GM23338 (cell line): ENCODE results near the gene RAPGEF5. TPM values are rescaled to one million over a fixed set of nuclear protein-coding genes. Genes with fewer than 3 reads are reported as not detected.

ENCODE experiments used
- ATAC-seq: fragments of 200-7000 bp; cut with Tn5 transposase; 3 replicates; pipeline ENCODE4 v1.9.1; 2020
- DNase-seq: peaks from one replicate; pipeline ENCODE4 v3.0.0-alpha.2; 2015; ENCODE audit warnings: low spot score
- H2AFZ ChIP-seq: fragments of 200-600 bp; sonication (generic); 2 replicates; pipeline ENCODE4 v1.8.0; 2016; ENCODE audit warnings: antibody characterized with exemption, mild to moderate bottlenecking, moderate library complexity
- H3F3A ChIP-seq: fragments of 200-600 bp; sonication (generic); replicated peaks from 2 replicates; pipeline ENCODE4 v1.8.0; 2017; ENCODE audit warnings: antibody characterized with exemption, mixed run types, low read depth
- H3K27ac ChIP-seq: fragments of 200-600 bp; sonication (generic); 2 replicates; pipeline ENCODE4 v1.6.1; 2016; ENCODE audit warnings: low read depth
- H3K27me3 ChIP-seq: fragments of 200-600 bp; sonication (generic); 2 replicates; pipeline ENCODE4 v1.8.0; 2016; ENCODE audit warnings: mild to moderate bottlenecking, mixed run types, moderate library complexity; ENCODE audit not compliant: insufficient read depth
- H3K36me3 ChIP-seq: fragments of 200-600 bp; sonication (generic); 2 replicates; pipeline ENCODE4 v1.8.0; 2016; ENCODE audit warnings: mild to moderate bottlenecking; ENCODE audit not compliant: insufficient read depth
- H3K4me1 ChIP-seq: fragments of 200-600 bp; sonication (generic); 2 replicates; pipeline ENCODE4 v1.8.0; 2016; ENCODE audit warnings: mild to moderate bottlenecking, moderate library complexity; ENCODE audit not compliant: insufficient read depth
- H3K4me2 ChIP-seq: fragments of 200-600 bp; sonication (generic); 2 replicates; pipeline ENCODE4 v1.7.1; 2017; ENCODE audit warnings: mixed run types
- H3K4me3 ChIP-seq: fragments of 200-600 bp; sonication (generic); 2 replicates; pipeline ENCODE4 v1.6.1; 2016; ENCODE audit warnings: mixed run types
- H3K79me2 ChIP-seq: fragments of 200-600 bp; sonication (generic); replicated peaks from 2 replicates; pipeline ENCODE4 v1.8.0; 2017; ENCODE audit warnings: mild to moderate bottlenecking; ENCODE audit not compliant: insufficient read depth
- H3K9me2 ChIP-seq: fragments of 200-600 bp; sonication (generic); 2 replicates; pipeline ENCODE4 v1.8.0; 2017; ENCODE audit not compliant: insufficient read depth
- H4K20me1 ChIP-seq: fragments of 200-600 bp; sonication (generic); replicated peaks from 2 replicates; pipeline ENCODE4 v1.8.0; 2017; ENCODE audit warnings: mild to moderate bottlenecking; ENCODE audit not compliant: insufficient read depth
- H3K27ac Mint-ChIP-seq: 2 replicates; pipeline ENCODE4 v1.8.0; 2020; ENCODE audit warnings: inconsistent platforms, mild to moderate bottlenecking, moderate library complexity, mixed read lengths
- H3K27me3 Mint-ChIP-seq: 3 replicates; pipeline ENCODE4 v1.8.0; 2022; ENCODE audit warnings: low read depth, mild to moderate bottlenecking, moderate library complexity, mixed read lengths, inconsistent platforms; ENCODE audit not compliant: insufficient read depth, poor library complexity
- H3K36me3 Mint-ChIP-seq: 3 replicates; pipeline ENCODE4 v1.8.0; 2021; ENCODE audit warnings: low read depth, mild to moderate bottlenecking, inconsistent platforms, moderate library complexity, mixed read lengths
- H3K4me1 Mint-ChIP-seq: 3 replicates; pipeline ENCODE4 v1.8.0; 2020; ENCODE audit warnings: mild to moderate bottlenecking, inconsistent platforms, mixed read lengths
- H3K4me3 Mint-ChIP-seq: 3 replicates; pipeline ENCODE4 v1.8.0; 2021; ENCODE audit warnings: moderate library complexity, mild to moderate bottlenecking, inconsistent platforms, mixed read lengths
- H3K9me3 Mint-ChIP-seq: 3 replicates; pipeline ENCODE4 v1.8.0; 2020; ENCODE audit warnings: moderate library complexity, mild to moderate bottlenecking, inconsistent platforms, mixed read lengths
- CREB1 ChIP-seq: fragments of 250-450 bp; sonication (Bioruptor Pico); IDR thresholded peaks from 2 replicates; pipeline ENCODE4 v1.5.0; 2020; ENCODE audit warnings: low read depth, mild to moderate bottlenecking, moderate library complexity
- EZH2 ChIP-seq: fragments of 200-600 bp; sonication (generic); IDR thresholded peaks from one replicate; pipeline ENCODE4 v1.8.0; 2017; ENCODE audit warnings: antibody characterized with exemption, mild to moderate bottlenecking, low read depth; ENCODE audit not compliant: unreplicated experiment
- EZH2phosphoT487 ChIP-seq: fragments of 200-600 bp; sonication (generic); IDR thresholded peaks from one replicate; pipeline ENCODE4 v1.8.1; 2018; ENCODE audit warnings: antibody characterized with exemption; ENCODE audit not compliant: unreplicated experiment
- JUNB ChIP-seq: IDR thresholded peaks from one replicate; pipeline ENCODE4 v1.6.1; 2016; ENCODE audit warnings: antibody characterized with exemption; ENCODE audit not compliant: unreplicated experiment
- NANOG ChIP-seq: IDR thresholded peaks from 2 replicates; pipeline ENCODE4 v1.6.1; 2016; ENCODE audit warnings: antibody characterized with exemption, borderline replicate concordance
- POLR2AphosphoS5 ChIP-seq: IDR thresholded peaks from 2 replicates; pipeline ENCODE4 v1.6.1; 2016; ENCODE audit warnings: antibody characterized with exemption, low read depth
- STAT1 ChIP-seq: IDR thresholded peaks from one replicate; pipeline ENCODE4 v1.6.1; 2016; ENCODE audit warnings: antibody characterized with exemption; ENCODE audit not compliant: unreplicated experiment
- ZNF114 ChIP-seq: fragments of 250-450 bp; sonication (Bioruptor Pico); IDR thresholded peaks from 2 replicates; pipeline ENCODE4 v1.5.0; 2020; ENCODE audit warnings: mild to moderate bottlenecking, moderate library complexity
- ZNF331 ChIP-seq: fragments of 250-450 bp; sonication (Bioruptor Pico); IDR thresholded peaks from 2 replicates; pipeline ENCODE4 v1.5.0; 2020; ENCODE audit warnings: low read depth, mild to moderate bottlenecking, moderate library complexity
- polyA plus RNA-seq: library from polyadenylated mRNA; unstranded; fragments of >200 nt; fragmentation: Nextera tagmentation; extraction: Ambion mirVana; gene quantifications from 2 replicates; pipeline ENCODE4 v1.2.1, GENCODE V29; 2016
- total RNA-seq: library from RNA; depleted of rRNA; stranded (reverse); fragments of >200 nt; shearing (Covaris generic); gene quantifications from 2 replicates; pipeline ENCODE4 v1.2.3, GENCODE V29; 2014
- TF ChIP-seq, protein P1 (sequence below): IDR thresholded peaks from one replicate; pipeline ENCODE4 v1.6.1; 2018; ENCODE audit warnings: antibody characterized with exemption; ENCODE audit not compliant: unreplicated experiment
- TF ChIP-seq, protein P2 (sequence below), 2 experiments: fragments of 200-600 bp in 1 of 2; sonication (generic) in 1 of 2; conservative IDR thresholded peaks; 2 replicates each; pipeline versions ENCODE4 v1.5.1 to v1.6.1; 2016 to 2017; ENCODE audit warnings: antibody characterized with exemption in 2 of 2, low read depth in 2 of 2, mild to moderate bottlenecking in 2 of 2, moderate library complexity in 1 of 2
- TF ChIP-seq, protein P3 (sequence below): IDR thresholded peaks from 2 replicates; pipeline ENCODE4 v1.6.1; 2016; ENCODE audit warnings: antibody characterized with exemption
- TF ChIP-seq, protein P4 (sequence below): fragments of 250-450 bp; sonication (Bioruptor Pico); IDR thresholded peaks from 2 replicates; pipeline ENCODE4 v1.5.0; 2020; ENCODE audit warnings: mild to moderate bottlenecking, moderate library complexity

The RAPGEF5 gene
- total and polyA plus RNA-seq, 2 experiments from 2014 or later: 6.3 to 13.1 TPM

DNA sequence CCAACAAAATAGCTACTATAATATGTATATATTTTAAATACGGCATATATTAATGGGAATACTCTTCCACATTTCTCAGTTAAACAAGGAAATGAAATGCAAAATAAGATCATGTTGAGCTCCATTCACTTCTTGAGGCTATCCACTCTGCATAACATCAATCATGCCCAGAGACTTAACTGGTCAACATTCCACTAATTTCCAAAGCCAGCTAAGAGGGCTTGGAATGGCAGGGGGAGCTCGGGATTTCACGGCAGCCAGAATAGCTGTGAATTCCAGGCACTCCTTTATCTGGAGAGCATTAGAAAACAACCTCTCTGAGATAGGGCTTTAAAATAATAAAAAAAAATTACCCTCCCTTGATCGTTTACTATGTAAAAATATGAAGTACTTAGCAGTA, 216.4 kb downstream of the RAPGEF5 start:
- DNase-seq (peak; percentile 73), ATAC-seq (peak; percentile 82)
- Mint-ChIP-seq H3K27me3 (no peaks in the 10 kb centered on the region), H3K9me3 (no peaks in the 10 kb centered on the region), H3K36me3 (peaks cover 48% of the 10 kb centered on the region), H3K4me1 (peaks cover 40% of the 10 kb centered on the region), H3K27ac (no peak overlapping the region; the same call in 1 of the 2 replicates), H3K4me3 (no peak overlapping the region)
- Histone ChIP-seq H3K27ac (peak overlapping the region; percentile 71), H2AFZ (no peak overlapping the region), H3K4me1 (peaks cover 19% of the 10 kb centered on the region), H4K20me1 (no peaks in the 10 kb centered on the region), H3F3A (no peaks in the 10 kb centered on the region), H3K4me2 (no peak overlapping the region), H3K9me2 (no peaks in the 10 kb centered on the region; the same call in 1 of the 2 replicates), H3K27me3 (no peaks in the 10 kb centered on the region), H3K79me2 (no peaks in the 10 kb centered on the region), H3K4me3 (no peak overlapping the region), H3K36me3 (no peaks in the 10 kb centered on the region)
- TF ChIP-seq, protein P1, sequence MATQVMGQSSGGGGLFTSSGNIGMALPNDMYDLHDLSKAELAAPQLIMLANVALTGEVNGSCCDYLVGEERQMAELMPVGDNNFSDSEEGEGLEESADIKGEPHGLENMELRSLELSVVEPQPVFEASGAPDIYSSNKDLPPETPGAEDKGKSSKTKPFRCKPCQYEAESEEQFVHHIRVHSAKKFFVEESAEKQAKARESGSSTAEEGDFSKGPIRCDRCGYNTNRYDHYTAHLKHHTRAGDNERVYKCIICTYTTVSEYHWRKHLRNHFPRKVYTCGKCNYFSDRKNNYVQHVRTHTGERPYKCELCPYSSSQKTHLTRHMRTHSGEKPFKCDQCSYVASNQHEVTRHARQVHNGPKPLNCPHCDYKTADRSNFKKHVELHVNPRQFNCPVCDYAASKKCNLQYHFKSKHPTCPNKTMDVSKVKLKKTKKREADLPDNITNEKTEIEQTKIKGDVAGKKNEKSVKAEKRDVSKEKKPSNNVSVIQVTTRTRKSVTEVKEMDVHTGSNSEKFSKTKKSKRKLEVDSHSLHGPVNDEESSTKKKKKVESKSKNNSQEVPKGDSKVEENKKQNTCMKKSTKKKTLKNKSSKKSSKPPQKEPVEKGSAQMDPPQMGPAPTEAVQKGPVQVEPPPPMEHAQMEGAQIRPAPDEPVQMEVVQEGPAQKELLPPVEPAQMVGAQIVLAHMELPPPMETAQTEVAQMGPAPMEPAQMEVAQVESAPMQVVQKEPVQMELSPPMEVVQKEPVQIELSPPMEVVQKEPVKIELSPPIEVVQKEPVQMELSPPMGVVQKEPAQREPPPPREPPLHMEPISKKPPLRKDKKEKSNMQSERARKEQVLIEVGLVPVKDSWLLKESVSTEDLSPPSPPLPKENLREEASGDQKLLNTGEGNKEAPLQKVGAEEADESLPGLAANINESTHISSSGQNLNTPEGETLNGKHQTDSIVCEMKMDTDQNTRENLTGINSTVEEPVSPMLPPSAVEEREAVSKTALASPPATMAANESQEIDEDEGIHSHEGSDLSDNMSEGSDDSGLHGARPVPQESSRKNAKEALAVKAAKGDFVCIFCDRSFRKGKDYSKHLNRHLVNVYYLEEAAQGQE: no peak
- TF ChIP-seq CREB1 (CRISPR knock-in tag): no peak
- TF ChIP-seq JUNB: no peak
- TF ChIP-seq, protein P2, sequence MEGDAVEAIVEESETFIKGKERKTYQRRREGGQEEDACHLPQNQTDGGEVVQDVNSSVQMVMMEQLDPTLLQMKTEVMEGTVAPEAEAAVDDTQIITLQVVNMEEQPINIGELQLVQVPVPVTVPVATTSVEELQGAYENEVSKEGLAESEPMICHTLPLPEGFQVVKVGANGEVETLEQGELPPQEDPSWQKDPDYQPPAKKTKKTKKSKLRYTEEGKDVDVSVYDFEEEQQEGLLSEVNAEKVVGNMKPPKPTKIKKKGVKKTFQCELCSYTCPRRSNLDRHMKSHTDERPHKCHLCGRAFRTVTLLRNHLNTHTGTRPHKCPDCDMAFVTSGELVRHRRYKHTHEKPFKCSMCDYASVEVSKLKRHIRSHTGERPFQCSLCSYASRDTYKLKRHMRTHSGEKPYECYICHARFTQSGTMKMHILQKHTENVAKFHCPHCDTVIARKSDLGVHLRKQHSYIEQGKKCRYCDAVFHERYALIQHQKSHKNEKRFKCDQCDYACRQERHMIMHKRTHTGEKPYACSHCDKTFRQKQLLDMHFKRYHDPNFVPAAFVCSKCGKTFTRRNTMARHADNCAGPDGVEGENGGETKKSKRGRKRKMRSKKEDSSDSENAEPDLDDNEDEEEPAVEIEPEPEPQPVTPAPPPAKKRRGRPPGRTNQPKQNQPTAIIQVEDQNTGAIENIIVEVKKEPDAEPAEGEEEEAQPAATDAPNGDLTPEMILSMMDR (conservative IDR thresholded peaks at IDR 0.05; ENCODE audit: low read depth in 2 of 2): no peak
- TF ChIP-seq, protein P3, sequence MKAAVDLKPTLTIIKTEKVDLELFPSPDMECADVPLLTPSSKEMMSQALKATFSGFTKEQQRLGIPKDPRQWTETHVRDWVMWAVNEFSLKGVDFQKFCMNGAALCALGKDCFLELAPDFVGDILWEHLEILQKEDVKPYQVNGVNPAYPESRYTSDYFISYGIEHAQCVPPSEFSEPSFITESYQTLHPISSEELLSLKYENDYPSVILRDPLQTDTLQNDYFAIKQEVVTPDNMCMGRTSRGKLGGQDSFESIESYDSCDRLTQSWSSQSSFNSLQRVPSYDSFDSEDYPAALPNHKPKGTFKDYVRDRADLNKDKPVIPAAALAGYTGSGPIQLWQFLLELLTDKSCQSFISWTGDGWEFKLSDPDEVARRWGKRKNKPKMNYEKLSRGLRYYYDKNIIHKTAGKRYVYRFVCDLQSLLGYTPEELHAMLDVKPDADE: no peak
- no peak for TF ChIP-seq STAT1
- TF ChIP-seq POLR2AphosphoS5: no peak
- TF ChIP-seq ZNF114 (CRISPR knock-in tag): no peak
- no peak for TF ChIP-seq EZH2phosphoT487
- TF ChIP-seq, protein P4, sequence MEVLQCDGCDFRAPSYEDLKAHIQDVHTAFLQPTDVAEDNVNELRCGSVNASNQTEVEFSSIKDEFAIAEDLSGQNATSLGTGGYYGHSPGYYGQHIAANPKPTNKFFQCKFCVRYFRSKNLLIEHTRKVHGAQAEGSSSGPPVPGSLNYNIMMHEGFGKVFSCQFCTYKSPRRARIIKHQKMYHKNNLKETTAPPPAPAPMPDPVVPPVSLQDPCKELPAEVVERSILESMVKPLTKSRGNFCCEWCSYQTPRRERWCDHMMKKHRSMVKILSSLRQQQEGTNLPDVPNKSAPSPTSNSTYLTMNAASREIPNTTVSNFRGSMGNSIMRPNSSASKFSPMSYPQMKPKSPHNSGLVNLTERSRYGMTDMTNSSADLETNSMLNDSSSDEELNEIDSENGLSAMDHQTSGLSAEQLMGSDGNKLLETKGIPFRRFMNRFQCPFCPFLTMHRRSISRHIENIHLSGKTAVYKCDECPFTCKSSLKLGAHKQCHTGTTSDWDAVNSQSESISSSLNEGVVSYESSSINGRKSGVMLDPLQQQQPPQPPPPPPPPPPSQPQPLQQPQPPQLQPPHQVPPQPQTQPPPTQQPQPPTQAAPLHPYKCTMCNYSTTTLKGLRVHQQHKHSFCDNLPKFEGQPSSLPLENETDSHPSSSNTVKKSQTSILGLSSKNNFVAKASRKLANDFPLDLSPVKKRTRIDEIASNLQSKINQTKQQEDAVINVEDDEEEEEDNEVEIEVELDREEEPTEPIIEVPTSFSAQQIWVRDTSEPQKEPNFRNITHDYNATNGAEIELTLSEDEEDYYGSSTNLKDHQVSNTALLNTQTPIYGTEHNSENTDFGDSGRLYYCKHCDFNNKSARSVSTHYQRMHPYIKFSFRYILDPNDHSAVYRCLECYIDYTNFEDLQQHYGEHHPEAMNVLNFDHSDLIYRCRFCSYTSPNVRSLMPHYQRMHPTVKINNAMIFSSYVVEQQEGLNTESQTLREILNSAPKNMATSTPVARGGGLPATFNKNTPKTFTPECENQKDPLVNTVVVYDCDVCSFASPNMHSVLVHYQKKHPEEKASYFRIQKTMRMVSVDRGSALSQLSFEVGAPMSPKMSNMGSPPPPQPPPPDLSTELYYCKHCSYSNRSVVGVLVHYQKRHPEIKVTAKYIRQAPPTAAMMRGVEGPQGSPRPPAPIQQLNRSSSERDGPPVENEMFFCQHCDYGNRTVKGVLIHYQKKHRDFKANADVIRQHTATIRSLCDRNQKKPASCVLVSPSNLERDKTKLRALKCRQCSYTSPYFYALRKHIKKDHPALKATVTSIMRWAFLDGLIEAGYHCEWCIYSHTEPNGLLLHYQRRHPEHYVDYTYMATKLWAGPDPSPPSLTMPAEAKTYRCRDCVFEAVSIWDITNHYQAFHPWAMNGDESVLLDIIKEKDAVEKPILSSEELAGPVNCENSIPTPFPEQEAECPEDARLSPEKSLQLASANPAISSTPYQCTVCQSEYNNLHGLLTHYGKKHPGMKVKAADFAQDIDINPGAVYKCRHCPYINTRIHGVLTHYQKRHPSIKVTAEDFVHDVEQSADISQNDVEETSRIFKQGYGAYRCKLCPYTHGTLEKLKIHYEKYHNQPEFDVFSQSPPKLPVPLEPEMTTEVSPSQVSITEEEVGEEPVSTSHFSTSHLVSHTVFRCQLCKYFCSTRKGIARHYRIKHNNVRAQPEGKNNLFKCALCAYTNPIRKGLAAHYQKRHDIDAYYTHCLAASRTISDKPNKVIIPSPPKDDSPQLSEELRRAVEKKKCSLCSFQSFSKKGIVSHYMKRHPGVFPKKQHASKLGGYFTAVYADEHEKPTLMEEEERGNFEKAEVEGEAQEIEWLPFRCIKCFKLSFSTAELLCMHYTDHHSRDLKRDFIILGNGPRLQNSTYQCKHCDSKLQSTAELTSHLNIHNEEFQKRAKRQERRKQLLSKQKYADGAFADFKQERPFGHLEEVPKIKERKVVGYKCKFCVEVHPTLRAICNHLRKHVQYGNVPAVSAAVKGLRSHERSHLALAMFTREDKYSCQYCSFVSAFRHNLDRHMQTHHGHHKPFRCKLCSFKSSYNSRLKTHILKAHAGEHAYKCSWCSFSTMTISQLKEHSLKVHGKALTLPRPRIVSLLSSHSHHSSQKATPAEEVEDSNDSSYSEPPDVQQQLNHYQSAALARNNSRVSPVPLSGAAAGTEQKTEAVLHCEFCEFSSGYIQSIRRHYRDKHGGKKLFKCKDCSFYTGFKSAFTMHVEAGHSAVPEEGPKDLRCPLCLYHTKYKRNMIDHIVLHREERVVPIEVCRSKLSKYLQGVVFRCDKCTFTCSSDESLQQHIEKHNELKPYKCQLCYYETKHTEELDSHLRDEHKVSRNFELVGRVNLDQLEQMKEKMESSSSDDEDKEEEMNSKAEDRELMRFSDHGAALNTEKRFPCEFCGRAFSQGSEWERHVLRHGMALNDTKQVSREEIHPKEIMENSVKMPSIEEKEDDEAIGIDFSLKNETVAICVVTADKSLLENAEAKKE (CRISPR knock-in tag): no peak
- no peak for TF ChIP-seq NANOG
- TF ChIP-seq EZH2: no peak
- no peak for TF ChIP-seq ZNF331
